ENCODE measurements around the gene PRKN.

Gene PRKN

GRCh38 chr6:161679980-161680538, 1047.5 kb downstream of the PRKN start:
- DNase-seq = no peak

- no peak for DNase-seq
These were observed 1050.4 kb downstream of the PRKN start for GRCh38 chr6:161677188-161677587.

GRCh38 chr6:161676586-161676985, 1051.0 kb downstream of the PRKN start:
- DNase-seq = no peak

GRCh38 chr6:161674930-161675682, 1052.5 kb downstream of the PRKN start:
- DNase-seq = no peak

- no peak for DNase-seq
These were observed 1054.5 kb downstream of the PRKN start for GRCh38 chr6:161673026-161673425.

- no peak for DNase-seq
These were observed 1056.4 kb downstream of the PRKN start for GRCh38 chr6:161671117-161671516.

- no peak for DNase-seq
These were observed 1058.9 kb downstream of the PRKN start for GRCh38 chr6:161668665-161669064.

GRCh38 chr6:161667957-161668356, 1059.6 kb downstream of the PRKN start:
- no peak for DNase-seq

GRCh38 chr6:161663682-161664081, 1063.9 kb downstream of the PRKN start:
- no peak for DNase-seq

- DNase-seq = no peak
These were observed 1066.6 kb downstream of the PRKN start for GRCh38 chr6:161660666-161661571.

- no peak for DNase-seq
These were observed 1069.4 kb downstream of the PRKN start for GRCh38 chr6:161658211-161658610.

GRCh38 chr6:161654209-161654608, 1073.4 kb downstream of the PRKN start:
- DNase-seq = no peak

GRCh38 chr6:161651949-161652348, 1075.6 kb downstream of the PRKN start:
- no peak for DNase-seq

- DNase-seq = no peak
These were observed 1077.7 kb downstream of the PRKN start for GRCh38 chr6:161649841-161650240.

- no peak for DNase-seq
These were observed 1078.5 kb downstream of the PRKN start for GRCh38 chr6:161649068-161649467.

- no peak for DNase-seq
These were observed 1080.3 kb downstream of the PRKN start for GRCh38 chr6:161647234-161647633.

GRCh38 chr6:161644521-161644920, 1083.0 kb downstream of the PRKN start:
- no peak for DNase-seq

- no peak for DNase-seq
These were observed 1086.4 kb downstream of the PRKN start for GRCh38 chr6:161641175-161641574.

- DNase-seq = no peak
These were observed 1087.8 kb downstream of the PRKN start for GRCh38 chr6:161639772-161640171.

- DNase-seq = no peak
These were observed 1089.9 kb downstream of the PRKN start for GRCh38 chr6:161637658-161638057.

GRCh38 chr6:161636882-161637430, 1090.6 kb downstream of the PRKN start:
- DNase-seq = no peak

GRCh38 chr6:161635975-161636374, 1091.6 kb downstream of the PRKN start:
- DNase-seq = no peak

GRCh38 chr6:161634916-161635315, 1092.7 kb downstream of the PRKN start:
- no peak for DNase-seq
